ENCODE data around the gene RHOT2.
A peak's percentile ranks its signal among the peaks of the same experiment; 100 is the strongest.

RHOT2 gene

DNA sequence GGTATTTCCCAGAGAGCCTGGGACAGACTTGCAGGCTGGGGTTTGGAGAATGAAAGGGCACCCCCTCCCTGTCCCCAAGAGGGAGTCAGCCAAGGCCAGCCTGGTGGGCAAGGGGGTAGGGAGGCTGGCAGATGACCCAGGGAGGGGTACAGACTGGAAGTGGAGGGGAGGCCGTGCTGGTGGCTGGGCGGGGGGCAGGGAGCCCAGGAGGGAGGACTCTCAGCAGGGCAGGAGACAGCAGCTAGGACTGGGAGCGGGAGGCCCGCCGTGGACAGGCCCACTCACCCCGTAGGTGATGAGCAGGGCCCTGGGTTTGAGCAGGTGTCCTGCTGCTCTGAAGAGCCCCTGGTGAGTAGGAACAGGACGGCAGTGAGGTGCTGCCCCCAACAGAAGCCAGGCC is 32.9 kb upstream of the RHOT2 start:
- Histone ChIP-seq H2BK12ac (ENCODE audit: low read length) (no peak overlapping the region), H3K18ac (ENCODE audit: low read length) (no peak overlapping the region), H2AFZ (ENCODE audit: low read length) (no peak overlapping the region), H3K4ac (ENCODE audit: low read length) (no peak overlapping the region), H3K27ac (replicated peaks; ENCODE audit: low read length) (no peak overlapping the region), H2BK5ac (ENCODE audit: low read length) (peak overlapping the region; percentile 95), H2BK15ac (ENCODE audit: low read length) (no peak overlapping the region), H3K79me1 (ENCODE audit: low read depth, low read length) (peaks cover 19% of the 10 kb centered on the region), H4K8ac (ENCODE audit: low read depth, low read length) (no peak overlapping the region), H3K4me3 (ENCODE audit: low read length in 2 of 2) (peak overlapping the region in 1 of 2 donors; percentile 99), H3K36me3 (replicated peaks in 1 of 2; ENCODE audit: control insufficient read depth in 2 of 2, insufficient read depth in 2 of 2, low read length in 2 of 2) (peaks cover 12 to 25% of the 10 kb centered on the region in 2 donors), H3K4me1 (ENCODE audit: control insufficient read depth in 2 of 2, insufficient read depth in 1 of 2, low read depth in 1 of 2, low read length in 2 of 2) (peaks cover 25 to 36% of the 10 kb centered on the region in 2 donors), H3K9ac (ENCODE audit: low read depth, low read length, poor library complexity) (no peak overlapping the region), H3K9me3 (replicated peaks in 1 of 2; ENCODE audit: control insufficient read depth in 2 of 2, insufficient read depth in 1 of 2, low read depth in 1 of 2, low read length in 2 of 2) (no peaks in the 10 kb centered on the region), H4K91ac (ENCODE audit: low read depth, low read length, poor library complexity) (no peak overlapping the region), H3K27me3 (ENCODE audit: control insufficient read depth in 3 of 3, insufficient read depth in 3 of 3, low read depth in 1 of 3, low read length in 3 of 3) (peaks cover 0 to 1% (median 0%) of the 10 kb centered on the region in 3 experiments), H2AK5ac (ENCODE audit: low read depth, low read length) (peak overlapping the region; percentile 92), H3K4me2 (ENCODE audit: insufficient read depth, low read length, poor library complexity, severe bottlenecking) (no peak overlapping the region), H2BK120ac (ENCODE audit: low read depth, low read length) (no peak overlapping the region), H3K23ac (ENCODE audit: low read depth, low read length, poor library complexity) (peak overlapping the region; percentile 73), H3K14ac (ENCODE audit: low read length) (no peak overlapping the region)
- DNase-seq (ENCODE audit: low spot score) = no peak
- no CpG with 5 or more reads among the region's 7 CpGs for WGBS, 2 donors (ENCODE audit: extremely low coverage in 2 of 2, insufficient read length in 2 of 2, insufficient replicate concordance in 1 of 2)

GRCh38 chr16:635573-636205 is 32.2 kb upstream of the RHOT2 start:
- peak overlapping the region; percentile 96 for H4K8ac ChIP-seq (ENCODE audit: low read depth, low read length)
- DNase-seq (ENCODE audit: low spot score) = no peak

DNA sequence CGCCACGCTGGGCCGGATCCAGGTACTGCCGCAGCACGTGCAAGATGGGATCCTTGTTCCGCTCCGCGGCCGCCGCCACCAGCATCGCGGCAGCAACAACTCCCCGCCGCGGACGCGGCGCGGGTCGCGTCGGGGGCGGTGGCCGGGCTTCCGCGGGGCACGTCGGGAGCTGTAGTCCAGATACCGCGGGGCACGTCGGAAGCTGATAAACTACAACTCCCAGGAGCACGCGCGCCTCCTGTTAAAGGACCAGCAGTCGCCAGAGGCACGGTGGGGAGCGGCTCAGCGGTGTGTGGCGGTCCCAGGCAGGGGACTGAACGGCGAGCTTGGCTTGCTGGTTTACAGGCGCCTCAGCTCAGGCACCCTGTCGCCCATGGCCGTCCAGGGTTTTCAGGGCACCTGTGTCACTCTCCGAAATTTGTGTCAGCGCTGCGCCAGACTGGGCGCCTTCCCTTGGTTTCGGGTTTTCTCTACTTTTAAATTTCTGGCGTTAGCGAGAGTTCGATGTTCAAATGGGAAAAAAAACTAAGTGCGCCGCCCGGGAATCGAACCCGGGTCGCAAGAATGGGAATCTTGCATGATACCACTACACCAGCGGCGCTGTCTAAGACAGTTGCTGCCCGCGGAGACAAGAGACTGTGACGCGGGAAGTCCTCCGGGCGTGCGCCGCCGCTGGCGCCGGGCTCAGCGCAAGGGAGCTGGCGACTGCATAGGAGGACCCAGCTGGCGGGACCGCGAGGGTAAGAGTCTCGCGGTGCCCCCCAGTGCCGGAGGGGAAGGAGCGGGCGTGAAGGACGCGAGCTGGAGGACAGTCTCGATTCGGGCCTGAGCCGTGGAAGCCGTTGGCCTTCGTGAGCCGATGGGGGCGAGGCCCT is 31.5 kb upstream of the RHOT2 start, which contains the start of gene METTL26:
Gene METTL26 (minus strand): TSS at position 100 of the 875 bp plus-strand sequence. CDS start 15 bp downstream, at position 85.
- H3K27ac ChIP-seq (replicated peaks; ENCODE audit: low read length) = peak within 1 kb of the TSS; percentile 77
- peak within 1 kb of the TSS; percentile 92 for H2AK5ac ChIP-seq (ENCODE audit: low read depth, low read length)
- H2BK15ac ChIP-seq (ENCODE audit: low read length) = peak within 1 kb of the TSS; percentile 92
- H3K4me3 ChIP-seq (ENCODE audit: low read length in 2 of 2) = peak within 1 kb of the TSS; percentile 99 to 100
- peaks cover 17 to 28% of the 10 kb centered on the region in 2 donors for H3K4me1 ChIP-seq (ENCODE audit: control insufficient read depth in 2 of 2, insufficient read depth in 1 of 2, low read depth in 1 of 2, low read length in 2 of 2)
- H3K9me3 ChIP-seq (replicated peaks in 1 of 2; ENCODE audit: control insufficient read depth in 2 of 2, insufficient read depth in 1 of 2, low read depth in 1 of 2, low read length in 2 of 2) = no peaks in the 10 kb centered on the region
- peak within 1 kb of the TSS; percentile 96 for H4K8ac ChIP-seq (ENCODE audit: low read depth, low read length)
- H3K36me3 ChIP-seq (replicated peaks in 1 of 2; ENCODE audit: control insufficient read depth in 2 of 2, insufficient read depth in 2 of 2, low read length in 2 of 2) = peaks cover 12 to 25% of the 10 kb centered on the region in 2 donors
- peak within 1 kb of the TSS; percentile 100 for H2AFZ ChIP-seq (ENCODE audit: low read length)
- no peak within 1 kb of the TSS for H3K4ac ChIP-seq (ENCODE audit: low read length)
- no CpG with 5 or more reads among the region's 91 CpGs for WGBS, 2 donors (ENCODE audit: extremely low coverage in 2 of 2, insufficient read length in 2 of 2, insufficient replicate concordance in 1 of 2)
- peak within 1 kb of the TSS; percentile 99 for H3K23ac ChIP-seq (ENCODE audit: low read depth, low read length, poor library complexity)
- H2BK120ac ChIP-seq (ENCODE audit: low read depth, low read length) = peak within 1 kb of the TSS; percentile 87
- H2BK12ac ChIP-seq (ENCODE audit: low read length) = peak within 1 kb of the TSS; percentile 63
- H3K27me3 ChIP-seq (ENCODE audit: control insufficient read depth in 3 of 3, insufficient read depth in 3 of 3, low read depth in 1 of 3, low read length in 3 of 3) = peaks cover 0 to 1% (median 0%) of the 10 kb centered on the region in 3 experiments
- peak within 1 kb of the TSS; percentile 100 for H3K18ac ChIP-seq (ENCODE audit: low read length)
- DNase-seq (ENCODE audit: low spot score) = peak; percentile 94
- H2BK5ac ChIP-seq (ENCODE audit: low read length) = peak within 1 kb of the TSS; percentile 95
- no peak within 1 kb of the TSS for H4K91ac ChIP-seq (ENCODE audit: low read depth, low read length, poor library complexity)
- peak within 1 kb of the TSS; percentile 99 for H3K14ac ChIP-seq (ENCODE audit: low read length)
- H3K79me1 ChIP-seq (ENCODE audit: low read depth, low read length) = peaks cover 19% of the 10 kb centered on the region
- peak within 1 kb of the TSS; percentile 88 for H3K4me2 ChIP-seq (ENCODE audit: insufficient read depth, low read length, poor library complexity, severe bottlenecking)
- peak within 1 kb of the TSS; percentile 97 for H3K9ac ChIP-seq (ENCODE audit: low read depth, low read length, poor library complexity)

More at GRCh38 chr16:635573-636205, 32.2 kb upstream of the RHOT2 start:
- Histone ChIP-seq H2BK5ac (ENCODE audit: low read length) (peak overlapping the region; percentile 95), H3K27ac (replicated peaks; ENCODE audit: low read length) (peak overlapping the region; percentile 49), H3K27me3 (ENCODE audit: control insufficient read depth in 3 of 3, insufficient read depth in 3 of 3, low read depth in 1 of 3, low read length in 3 of 3) (peaks cover 0 to 1% (median 0%) of the 10 kb centered on the region in 3 experiments), H3K79me1 (ENCODE audit: low read depth, low read length) (peaks cover 19% of the 10 kb centered on the region), H3K9ac (ENCODE audit: low read depth, low read length, poor library complexity) (peak overlapping the region; percentile 97), H3K4me1 (ENCODE audit: control insufficient read depth in 2 of 2, insufficient read depth in 1 of 2, low read depth in 1 of 2, low read length in 2 of 2) (peaks cover 20 to 34% of the 10 kb centered on the region in 2 donors), H3K9me3 (replicated peaks in 1 of 2; ENCODE audit: control insufficient read depth in 2 of 2, insufficient read depth in 1 of 2, low read depth in 1 of 2, low read length in 2 of 2) (no peaks in the 10 kb centered on the region), H2AK5ac (ENCODE audit: low read depth, low read length) (peak overlapping the region; percentile 92), H3K4me2 (ENCODE audit: insufficient read depth, low read length, poor library complexity, severe bottlenecking) (peak overlapping the region; percentile 88), H3K23ac (ENCODE audit: low read depth, low read length, poor library complexity) (peak overlapping the region; percentile 99), H3K14ac (ENCODE audit: low read length) (peak overlapping the region; percentile 89), H3K4ac (ENCODE audit: low read length) (no peak overlapping the region), H2BK12ac (ENCODE audit: low read length) (peak overlapping the region; percentile 63), H3K4me3 (ENCODE audit: low read length in 2 of 2) (peak overlapping the region; percentile 99 to 100), H3K36me3 (replicated peaks in 1 of 2; ENCODE audit: control insufficient read depth in 2 of 2, insufficient read depth in 2 of 2, low read length in 2 of 2) (peaks cover 12 to 25% of the 10 kb centered on the region in 2 donors), H4K91ac (ENCODE audit: low read depth, low read length, poor library complexity) (no peak overlapping the region), H3K18ac (ENCODE audit: low read length) (peak overlapping the region; percentile 96), H2AFZ (ENCODE audit: low read length) (peak overlapping the region; percentile 72), H2BK120ac (ENCODE audit: low read depth, low read length) (peak overlapping the region; percentile 87), H2BK15ac (ENCODE audit: low read length) (peak overlapping the region; percentile 92)
- WGBS, 2 donors (ENCODE audit: extremely low coverage in 2 of 2, insufficient read length in 2 of 2, insufficient replicate concordance in 1 of 2) = no CpG with 5 or more reads among the region's 55 CpGs

All from neuronal stem cell (in vitro differentiated cells).